IPS-NIHi7 (cell line): Measurements from ENCODE around the gene SLCO1A2.

Experiments
- DNase-seq: peaks from one replicate; pipeline ENCODE4 v3.0.0; 2012; ENCODE audit warnings: mixed read lengths; ENCODE audit errors: extremely low spot score

SLCO1A2 gene

DNA sequence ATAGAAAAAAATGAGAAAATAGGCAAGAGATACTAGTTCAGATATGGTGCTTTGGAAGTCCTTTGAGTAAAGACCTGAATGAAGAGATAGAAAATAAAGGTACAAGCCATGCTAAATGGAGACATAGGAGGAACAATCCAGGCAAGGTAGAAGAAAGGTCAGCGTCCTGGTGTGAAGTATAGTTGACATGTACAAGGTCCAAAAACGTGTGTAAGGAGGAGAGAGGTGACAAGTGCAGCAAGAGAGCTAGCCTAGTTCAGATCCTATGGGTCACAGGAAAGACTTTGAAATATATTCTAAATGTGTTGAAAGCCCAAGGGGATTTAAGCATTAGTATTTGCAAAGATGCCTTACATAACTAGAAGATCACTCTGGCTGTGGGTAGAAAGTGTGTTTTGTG, 115.5 kb downstream of the SLCO1A2 start:
- no peak for DNase-seq
